ENCODE measurements around the gene CPNE5.

CPNE5 gene

GRCh38 chr6:36758516-36759147 is 80.6 kb downstream of the CPNE5 start:
- FAIRE-seq: no peak

GRCh38 chr6:36757943-36758508 is 81.2 kb downstream of the CPNE5 start:
- no peak for FAIRE-seq

DNA sequence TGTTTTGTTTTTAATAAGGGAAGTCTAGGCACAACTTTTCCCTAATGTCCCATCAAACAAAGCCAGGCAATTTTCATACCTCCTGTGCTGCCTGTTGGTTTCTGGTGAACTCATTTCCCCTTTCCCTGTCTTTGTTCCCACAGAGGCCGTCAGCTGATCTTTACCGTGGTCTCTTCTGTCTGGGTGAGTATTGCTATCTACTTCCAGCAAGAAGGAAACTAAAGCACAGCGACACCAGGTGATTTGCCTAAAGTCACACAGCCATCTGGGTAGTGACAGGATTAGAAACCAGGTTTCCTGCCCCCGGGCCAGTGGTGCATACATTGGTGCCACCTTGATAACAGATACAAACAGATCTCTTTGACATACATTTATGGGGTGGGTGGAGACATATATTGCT is 82.0 kb downstream of the CPNE5 start:
- no peak for FAIRE-seq

GRCh38 chr6:36756786-36757185 is 82.5 kb downstream of the CPNE5 start:
- FAIRE-seq: no peak

DNA sequence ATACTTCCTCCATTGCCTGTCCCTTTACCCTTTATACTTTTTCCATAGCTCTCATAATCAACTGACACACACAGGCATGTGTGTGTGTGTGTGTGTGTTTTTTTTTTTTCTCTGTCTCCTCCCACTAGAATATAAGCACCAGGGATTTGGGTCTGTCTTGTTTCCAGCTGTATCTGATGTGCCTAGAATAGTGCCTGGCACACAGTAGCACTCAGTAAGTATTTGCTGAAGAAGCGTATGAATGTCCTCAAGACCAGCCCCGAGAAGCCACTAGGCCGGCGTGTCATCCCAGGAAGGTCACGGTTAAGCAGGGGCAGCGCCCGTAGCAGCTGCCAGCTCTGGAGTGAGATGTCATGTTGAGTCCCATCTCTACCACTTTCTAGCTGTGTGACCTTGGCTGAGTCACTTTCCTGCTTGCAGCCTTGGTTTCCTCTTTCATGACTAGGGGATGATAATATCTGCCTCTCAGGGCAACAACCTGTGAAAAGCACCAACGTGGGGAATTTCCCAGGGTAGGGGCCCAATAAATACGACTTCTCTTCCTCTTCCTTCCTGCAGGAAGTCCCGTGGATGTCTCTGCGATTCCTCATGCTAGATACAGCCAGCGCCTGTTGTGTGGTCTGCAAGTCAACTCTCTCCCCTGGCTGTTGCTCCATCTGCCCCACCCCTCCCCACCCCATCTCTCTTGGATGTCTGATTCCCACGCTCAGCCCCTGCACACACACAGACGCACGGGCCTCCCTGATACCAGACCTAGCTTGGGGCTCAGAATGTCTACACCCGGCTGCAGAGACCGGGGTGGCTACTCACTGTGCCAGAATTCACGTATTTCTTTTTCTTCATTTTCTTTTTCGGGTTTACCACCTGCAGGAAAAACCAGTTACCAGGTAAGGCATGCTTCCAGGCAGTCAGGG is 83.6 kb downstream of the CPNE5 start:
- no peak for FAIRE-seq

DNA sequence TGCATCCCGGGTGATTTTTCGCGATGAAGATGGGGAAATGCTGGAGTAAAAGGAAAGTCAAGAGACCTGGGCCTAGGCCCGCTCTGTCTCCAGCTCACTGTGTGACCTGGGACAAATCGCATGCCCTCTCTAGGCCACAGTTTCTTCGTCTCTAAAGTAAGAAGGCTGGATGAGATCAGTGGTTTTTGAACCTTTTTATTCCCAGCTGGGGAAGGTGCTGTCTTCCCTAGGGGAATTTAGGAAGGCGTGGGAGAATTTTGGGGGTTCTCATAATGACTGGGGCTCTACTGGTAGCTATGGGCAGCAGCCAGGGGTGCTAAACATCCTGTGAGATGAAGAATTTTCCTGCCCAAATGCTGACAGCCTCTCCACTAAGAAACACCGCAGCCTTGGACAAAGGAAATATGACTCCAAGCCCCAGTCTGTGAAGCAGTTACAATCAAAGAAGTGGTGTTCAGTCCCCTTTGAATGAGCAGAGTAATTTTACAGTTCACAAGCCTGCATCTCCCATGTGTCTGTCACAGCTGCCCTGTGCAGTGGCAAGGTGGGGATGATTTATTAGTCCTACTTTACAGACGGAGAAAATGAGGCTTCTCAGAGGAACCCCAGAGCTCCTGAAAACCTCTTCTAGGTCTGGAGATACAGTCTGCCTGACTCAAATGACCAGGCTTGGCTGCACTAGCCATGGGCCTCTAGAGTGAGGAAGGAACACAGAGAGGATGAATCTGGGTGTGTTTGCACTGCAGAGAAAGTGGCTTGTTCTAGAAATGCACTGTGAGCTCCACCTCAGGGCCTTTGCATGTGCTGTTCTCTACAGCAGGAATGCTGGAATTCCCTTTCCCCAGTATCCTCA is 84.4 kb downstream of the CPNE5 start:
- no peak for FAIRE-seq

- FAIRE-seq: no peak
These were observed 85.4 kb downstream of the CPNE5 start for GRCh38 chr6:36753671-36754405.

DNA sequence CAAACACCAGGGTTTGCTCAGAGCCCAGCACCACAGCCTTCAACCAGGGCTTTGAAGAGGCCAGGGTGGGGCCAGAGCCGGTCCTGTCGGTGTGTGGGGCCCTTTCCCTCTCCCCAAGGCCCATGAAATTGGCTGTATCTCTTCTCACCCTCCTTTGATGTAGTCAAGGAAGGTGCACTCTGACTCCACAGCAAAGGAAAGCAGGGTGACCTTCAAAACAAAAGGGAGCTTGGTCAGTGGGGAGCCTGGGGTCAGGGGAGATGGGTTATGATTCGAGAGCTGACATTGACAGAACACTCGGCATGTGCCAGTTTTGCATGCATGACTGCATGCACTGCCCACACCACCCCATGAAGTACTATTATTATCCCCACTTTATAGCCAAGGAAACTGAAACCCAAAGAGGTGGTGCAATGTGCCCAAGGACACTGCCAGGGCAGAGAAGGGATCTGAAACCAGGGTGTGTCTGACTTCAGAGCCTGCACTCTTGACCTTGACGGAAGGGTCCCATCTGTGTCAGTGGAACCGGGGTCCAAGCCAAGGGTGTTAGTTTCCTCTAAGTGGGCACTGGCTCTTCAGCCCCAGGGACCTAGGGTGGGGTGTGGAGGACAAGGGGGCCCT is 86.2 kb downstream of the CPNE5 start:
- no peak for FAIRE-seq

DNA sequence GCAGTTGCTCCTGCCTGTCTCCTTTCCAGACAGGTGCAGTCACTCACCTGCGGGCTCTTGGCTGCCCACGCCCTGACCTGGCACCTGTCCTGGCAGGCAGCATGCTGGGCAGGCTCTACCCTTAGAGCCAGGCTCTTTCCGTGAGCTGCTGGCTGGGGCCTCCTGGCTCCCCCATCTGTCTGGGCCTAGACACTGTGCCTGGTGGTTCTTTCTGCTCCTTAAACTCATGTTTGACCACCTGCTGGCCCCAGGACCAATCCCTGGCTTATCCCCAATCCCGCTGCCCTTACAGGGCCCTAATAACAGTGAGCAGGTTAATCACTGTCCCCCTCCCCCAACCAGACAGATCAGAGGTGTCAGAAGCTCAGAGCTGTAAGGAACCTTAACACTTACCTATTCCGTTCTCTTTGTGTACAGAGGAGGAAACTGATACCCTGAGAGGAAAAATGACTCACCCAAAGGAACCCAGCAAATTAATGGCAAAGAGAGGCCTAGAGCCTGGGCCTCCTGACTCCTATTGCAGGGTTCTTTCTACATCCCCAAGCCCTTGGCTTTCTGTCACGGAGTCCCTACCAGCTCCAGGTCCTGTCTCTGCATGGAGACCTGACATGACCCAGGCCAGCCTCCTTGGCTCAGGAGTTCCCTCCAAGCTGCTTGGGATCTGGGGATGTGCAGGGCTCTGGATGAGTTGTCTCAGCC is 86.9 kb downstream of the CPNE5 start:
- FAIRE-seq: no peak

DNA sequence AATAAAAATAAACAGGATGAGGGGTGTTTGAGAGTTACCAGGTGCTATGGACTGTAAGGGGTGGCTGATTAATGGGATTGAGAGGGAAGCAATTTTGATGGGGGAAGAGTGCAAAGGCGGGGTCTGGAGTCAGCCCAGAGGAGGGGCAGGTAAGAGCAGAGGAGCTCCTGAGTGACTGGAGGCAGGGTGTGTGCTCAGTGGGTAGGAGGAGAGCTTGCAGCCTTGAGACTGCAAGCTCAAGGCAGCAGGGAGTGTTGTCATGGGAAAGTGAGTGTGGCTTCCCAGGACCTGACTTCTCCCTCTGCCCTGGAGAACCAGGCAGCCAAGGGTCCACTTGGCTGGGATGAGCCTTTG is 87.4 kb downstream of the CPNE5 start:
- FAIRE-seq: no peak

DNA sequence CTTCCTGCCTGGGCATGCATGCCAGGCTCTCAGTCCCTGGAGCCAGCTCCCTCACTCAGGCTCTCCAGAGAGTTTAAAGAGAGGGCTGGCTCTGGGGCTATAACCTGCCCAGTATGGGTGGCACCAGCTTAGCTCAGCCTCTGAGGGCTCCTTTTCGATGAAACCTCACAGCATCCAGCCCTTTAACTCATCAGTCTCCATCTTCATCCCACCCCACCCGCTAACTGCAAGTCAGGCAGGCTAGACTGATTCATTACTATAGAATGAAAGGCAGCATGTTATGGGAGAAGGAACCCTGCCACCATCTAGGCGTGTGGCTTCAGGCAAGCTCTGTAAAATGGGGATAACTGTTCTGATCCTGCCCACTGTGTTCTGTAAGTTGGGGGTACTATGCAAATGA is 88.2 kb downstream of the CPNE5 start:
- FAIRE-seq: no peak

DNA sequence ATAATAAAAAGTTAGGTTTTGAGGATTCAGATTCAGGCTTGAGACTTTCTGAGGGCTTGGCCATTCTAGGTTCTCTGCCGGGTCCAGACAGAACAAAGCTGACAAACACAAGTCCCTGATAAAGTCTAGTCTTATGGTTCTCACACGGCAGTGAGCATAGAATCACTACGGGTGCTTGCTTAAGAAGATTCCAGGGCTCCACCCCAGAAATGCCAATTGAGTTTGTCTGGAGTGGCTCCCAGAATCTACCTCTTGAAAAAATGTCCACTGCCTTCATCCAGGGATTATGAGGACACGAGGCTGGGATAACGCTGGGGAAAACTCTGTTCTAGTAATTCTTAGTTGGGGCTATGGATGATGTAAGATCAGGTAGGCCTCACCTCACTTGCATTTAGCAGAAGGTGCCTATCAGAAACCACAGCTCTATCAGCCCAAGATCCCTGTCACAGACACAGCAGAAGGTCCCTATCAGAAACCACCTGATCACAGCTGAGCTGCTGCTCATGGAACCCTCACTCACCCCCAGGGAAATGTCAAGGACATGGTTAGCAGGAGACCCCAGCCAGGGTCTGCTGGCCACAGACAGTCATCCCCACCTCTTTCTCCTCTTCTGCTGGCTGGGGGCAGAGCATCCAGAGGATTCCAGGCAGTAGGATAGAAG is 89.3 kb downstream of the CPNE5 start:
- no peak for FAIRE-seq

GRCh38 chr6:36746251-36746650 is 93.0 kb downstream of the CPNE5 start:
- no peak for FAIRE-seq

GRCh38 chr6:36745836-36746235 is 93.4 kb downstream of the CPNE5 start:
- no peak for FAIRE-seq

DNA sequence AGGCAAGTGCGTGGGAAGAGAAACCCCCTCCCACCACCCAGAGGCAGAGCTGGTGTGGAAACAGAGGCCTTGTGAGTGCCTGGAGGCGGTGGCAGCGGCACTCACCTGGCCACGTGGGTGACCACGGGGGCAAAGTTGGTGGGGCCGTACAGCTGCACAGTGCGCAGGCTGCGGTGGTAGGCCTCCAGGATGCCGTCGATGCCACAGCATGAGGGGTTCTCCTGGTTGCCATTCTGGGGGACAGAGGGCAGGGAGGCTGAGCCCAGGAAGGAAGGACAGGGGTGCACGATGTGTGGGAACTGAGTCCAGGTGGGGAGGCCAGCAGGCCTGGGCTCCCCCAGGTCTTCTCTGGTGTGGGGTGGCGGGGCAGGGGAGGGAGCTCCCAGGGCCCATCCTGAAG is 94.0 kb downstream of the CPNE5 start:
- FAIRE-seq: no peak

DNA sequence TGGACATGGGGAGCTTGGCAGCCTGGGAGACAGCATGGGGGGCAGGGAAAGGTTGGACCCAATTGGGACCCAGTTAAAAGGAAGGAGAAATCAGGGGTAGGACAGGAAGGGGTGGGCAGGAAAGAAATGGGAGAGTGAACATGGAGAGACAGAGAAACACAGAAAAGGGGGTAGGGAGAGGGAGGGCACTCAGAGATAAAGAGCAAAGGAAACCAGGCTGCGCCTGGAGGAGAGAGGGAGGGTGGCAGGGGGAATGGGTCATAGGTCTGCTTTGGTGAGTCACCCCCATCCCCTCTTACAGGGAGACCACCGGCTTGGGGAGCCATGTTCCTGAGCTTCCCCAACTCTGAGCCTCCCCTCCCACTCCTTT is 95.0 kb downstream of the CPNE5 start:
- FAIRE-seq: no peak

- FAIRE-seq: no peak
These were observed 95.5 kb downstream of the CPNE5 start for GRCh38 chr6:36743538-36744303.

DNA sequence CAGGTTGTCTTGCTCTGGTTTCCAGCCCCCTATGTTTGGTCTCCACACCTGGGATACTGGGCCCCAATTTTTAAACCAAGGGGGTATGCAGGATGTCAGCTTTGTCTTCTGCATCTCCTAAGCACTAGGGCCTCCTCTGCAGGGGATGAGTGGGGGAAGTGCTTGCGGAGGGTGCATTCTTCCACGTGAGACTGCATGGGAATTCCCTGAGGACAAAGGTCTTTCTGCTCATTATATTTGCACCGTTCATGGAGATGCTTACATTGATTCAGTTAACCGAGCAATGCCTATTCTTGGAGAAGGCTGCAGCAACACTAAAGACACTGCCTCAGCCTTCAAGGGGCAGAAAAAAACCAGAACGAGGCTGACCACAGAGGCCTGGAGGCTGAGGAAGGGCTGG is 96.2 kb downstream of the CPNE5 start:
- no peak for FAIRE-seq

DNA sequence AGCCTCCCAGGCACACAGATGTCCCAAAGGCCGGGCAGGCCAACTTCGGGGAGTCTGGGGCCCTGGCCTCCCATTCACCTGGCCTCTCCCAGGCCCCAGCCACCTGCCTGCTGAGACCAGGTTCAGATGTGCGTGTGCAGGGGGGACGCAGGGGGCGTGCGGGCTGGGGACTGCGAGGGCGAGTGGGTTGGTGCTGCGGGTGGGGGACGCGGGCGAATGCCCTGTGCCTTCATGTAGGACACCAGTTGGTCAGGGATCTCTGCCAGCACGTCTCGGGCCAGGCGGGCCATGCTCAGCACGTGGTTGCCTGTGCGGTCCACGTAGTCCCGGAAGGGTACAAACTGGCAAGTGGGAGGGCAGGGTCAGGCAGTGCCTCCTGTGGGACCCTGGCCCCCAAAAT is 97.1 kb downstream of the CPNE5 start:
- FAIRE-seq: no peak

DNA sequence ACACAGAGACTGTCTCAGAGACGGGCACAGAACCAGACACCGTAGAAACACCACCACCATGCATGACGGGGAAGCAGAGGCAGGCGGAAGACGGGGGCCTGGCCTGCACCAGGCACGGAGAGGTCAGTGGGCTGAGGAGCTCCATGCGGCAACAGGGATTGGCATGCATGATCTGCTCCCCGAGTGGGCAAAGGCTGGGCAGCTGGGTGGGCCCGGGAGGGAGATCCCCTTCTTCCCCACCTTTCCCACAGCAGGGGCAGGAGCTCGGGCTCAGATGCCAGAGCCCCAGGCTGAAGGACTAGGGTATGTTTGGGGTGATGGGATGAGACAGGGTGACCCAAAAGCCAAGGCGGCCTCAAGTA is 98.4 kb downstream of the CPNE5 start:
- no peak for FAIRE-seq
